ENCODE data around the gene F13B. TPM values are rescaled to one million over a fixed set of nuclear protein-coding genes. Genes with fewer than 3 reads are reported as not detected.

Gene F13B, protein sequence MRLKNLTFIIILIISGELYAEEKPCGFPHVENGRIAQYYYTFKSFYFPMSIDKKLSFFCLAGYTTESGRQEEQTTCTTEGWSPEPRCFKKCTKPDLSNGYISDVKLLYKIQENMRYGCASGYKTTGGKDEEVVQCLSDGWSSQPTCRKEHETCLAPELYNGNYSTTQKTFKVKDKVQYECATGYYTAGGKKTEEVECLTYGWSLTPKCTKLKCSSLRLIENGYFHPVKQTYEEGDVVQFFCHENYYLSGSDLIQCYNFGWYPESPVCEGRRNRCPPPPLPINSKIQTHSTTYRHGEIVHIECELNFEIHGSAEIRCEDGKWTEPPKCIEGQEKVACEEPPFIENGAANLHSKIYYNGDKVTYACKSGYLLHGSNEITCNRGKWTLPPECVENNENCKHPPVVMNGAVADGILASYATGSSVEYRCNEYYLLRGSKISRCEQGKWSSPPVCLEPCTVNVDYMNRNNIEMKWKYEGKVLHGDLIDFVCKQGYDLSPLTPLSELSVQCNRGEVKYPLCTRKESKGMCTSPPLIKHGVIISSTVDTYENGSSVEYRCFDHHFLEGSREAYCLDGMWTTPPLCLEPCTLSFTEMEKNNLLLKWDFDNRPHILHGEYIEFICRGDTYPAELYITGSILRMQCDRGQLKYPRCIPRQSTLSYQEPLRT
- total RNA-seq, result not detected

DNA sequence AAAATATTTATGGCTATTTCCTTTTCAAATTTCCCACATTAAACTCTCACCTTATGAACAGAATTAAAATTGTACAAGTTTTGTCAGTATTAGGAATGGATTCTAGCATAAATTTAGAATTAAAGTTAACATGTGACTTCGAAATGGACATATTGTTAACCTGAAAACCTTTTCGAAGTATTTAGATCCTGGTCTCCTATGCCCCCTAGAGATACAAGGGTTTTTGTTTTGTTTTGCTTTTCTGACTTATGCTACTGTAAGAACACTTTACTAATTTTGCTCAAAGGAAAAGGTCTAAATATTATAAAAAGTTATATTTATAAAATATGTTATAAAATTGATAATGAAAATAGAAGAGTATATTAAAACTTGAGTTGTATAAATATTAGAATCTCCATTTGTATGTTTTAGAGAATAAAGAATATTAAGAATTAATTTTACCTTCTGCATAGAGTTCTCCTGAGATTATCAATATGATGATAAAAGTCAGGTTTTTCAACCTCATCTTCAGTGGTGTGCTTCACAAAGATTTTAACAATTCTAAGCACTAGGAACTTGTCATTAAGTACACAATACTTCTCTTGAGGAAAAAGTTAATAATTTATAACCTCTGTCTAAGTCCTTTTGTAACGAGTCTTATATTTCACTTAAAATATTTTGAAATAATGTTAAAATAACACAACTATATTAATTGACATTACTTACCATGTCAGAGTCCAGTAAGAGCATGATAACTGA is at the start of gene F13B:
Gene F13B (minus strand): TSS at position 542 of the 738 bp plus-strand sequence. CDS start 37 bp downstream, at position 505.
- no peaks in the 10 kb centered on the region for H3K9me3 ChIP-seq
- H3K27ac ChIP-seq, result no peak within 1 kb of the TSS
- no peaks in the 10 kb centered on the region for H3K27me3 ChIP-seq
- TF ChIP-seq, protein P1, sequence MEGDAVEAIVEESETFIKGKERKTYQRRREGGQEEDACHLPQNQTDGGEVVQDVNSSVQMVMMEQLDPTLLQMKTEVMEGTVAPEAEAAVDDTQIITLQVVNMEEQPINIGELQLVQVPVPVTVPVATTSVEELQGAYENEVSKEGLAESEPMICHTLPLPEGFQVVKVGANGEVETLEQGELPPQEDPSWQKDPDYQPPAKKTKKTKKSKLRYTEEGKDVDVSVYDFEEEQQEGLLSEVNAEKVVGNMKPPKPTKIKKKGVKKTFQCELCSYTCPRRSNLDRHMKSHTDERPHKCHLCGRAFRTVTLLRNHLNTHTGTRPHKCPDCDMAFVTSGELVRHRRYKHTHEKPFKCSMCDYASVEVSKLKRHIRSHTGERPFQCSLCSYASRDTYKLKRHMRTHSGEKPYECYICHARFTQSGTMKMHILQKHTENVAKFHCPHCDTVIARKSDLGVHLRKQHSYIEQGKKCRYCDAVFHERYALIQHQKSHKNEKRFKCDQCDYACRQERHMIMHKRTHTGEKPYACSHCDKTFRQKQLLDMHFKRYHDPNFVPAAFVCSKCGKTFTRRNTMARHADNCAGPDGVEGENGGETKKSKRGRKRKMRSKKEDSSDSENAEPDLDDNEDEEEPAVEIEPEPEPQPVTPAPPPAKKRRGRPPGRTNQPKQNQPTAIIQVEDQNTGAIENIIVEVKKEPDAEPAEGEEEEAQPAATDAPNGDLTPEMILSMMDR (IDR thresholded peaks at IDR 0.05), result no peak
- DNase-seq (ENCODE audit: low spot score in 2 of 2), result no peak
- H3K4me1 ChIP-seq, result no peaks in the 10 kb centered on the region
- no peaks in the 10 kb centered on the region for H3K36me3 ChIP-seq
- intact Hi-C loops (cut with DNase I), result no loop called here
- H3K4me3 ChIP-seq, result no peak within 1 kb of the TSS

- Histone ChIP-seq H3K9me3 (no peaks in the 10 kb centered on the region), H3K4me3 (no peak overlapping the region), H3K27ac (no peak overlapping the region), H3K27me3 (no peaks in the 10 kb centered on the region), H3K4me1 (no peaks in the 10 kb centered on the region), H3K36me3 (no peaks in the 10 kb centered on the region)
- intact Hi-C loops (cut with DNase I), result no loop called here
- TF ChIP-seq, protein P1 (IDR thresholded peaks at IDR 0.05), result no peak
- no peak for DNase-seq (ENCODE audit: low spot score in 2 of 2)
Measured at GRCh38 chr1:197116156-197116555, 49.1 kb upstream of the F13B start.

- TF ChIP-seq, protein P1 (IDR thresholded peaks at IDR 0.05), result no peak
- intact Hi-C loops (cut with DNase I), result no loop called here
- Histone ChIP-seq H3K27ac (no peak overlapping the region), H3K9me3 (no peaks in the 10 kb centered on the region), H3K4me1 (no peaks in the 10 kb centered on the region), H3K36me3 (no peaks in the 10 kb centered on the region), H3K4me3 (no peak overlapping the region), H3K27me3 (no peaks in the 10 kb centered on the region)
- DNase-seq (ENCODE audit: low spot score in 2 of 2), result no peak
Measured at GRCh38 chr1:197106869-197107268, 39.8 kb upstream of the F13B start.

GRCh38 chr1:197103300-197103699 is 36.2 kb upstream of the F13B start:
- Histone ChIP-seq H3K27me3 (no peaks in the 10 kb centered on the region), H3K36me3 (no peaks in the 10 kb centered on the region), H3K4me1 (no peaks in the 10 kb centered on the region), H3K27ac (no peak overlapping the region), H3K9me3 (no peaks in the 10 kb centered on the region), H3K4me3 (no peak overlapping the region)
- no peak for DNase-seq (ENCODE audit: low spot score in 2 of 2)
- TF ChIP-seq, protein P1 (IDR thresholded peaks at IDR 0.05), result no peak
- intact Hi-C loops (cut with DNase I), result no loop called here

GRCh38 chr1:197101978-197102377 is 34.9 kb upstream of the F13B start:
- no peaks in the 10 kb centered on the region for H3K36me3 ChIP-seq
- TF ChIP-seq, protein P1 (IDR thresholded peaks at IDR 0.05), result no peak
- intact Hi-C loops (cut with DNase I), result no loop called here
- H3K4me1 ChIP-seq, result no peaks in the 10 kb centered on the region
- no peak overlapping the region for H3K4me3 ChIP-seq
- H3K27me3 ChIP-seq, result no peaks in the 10 kb centered on the region
- H3K9me3 ChIP-seq, result no peaks in the 10 kb centered on the region
- H3K27ac ChIP-seq, result no peak overlapping the region
- no peak for DNase-seq (ENCODE audit: low spot score in 2 of 2)

Data from ascending aorta (tissue), 2 donors.